OCI-LY1 (cell line): ENCODE data around the gene PCGF3.

Experiments used
- CTCF ChIP-seq: fragments of 200-600 bp; sonication (generic), shearing (Covaris generic); IDR thresholded peaks from 2 replicates; pipeline ENCODE4 v1.5.1; 2017; ENCODE audit warnings: mild to moderate bottlenecking, antibody characterized with exemption, low read length, moderate library complexity, mixed read lengths
- EZH2 ChIP-seq: fragments of 200-600 bp; sonication (generic), shearing (Covaris generic); IDR thresholded peaks from 2 replicates; pipeline ENCODE4 v1.8.0; 2017; ENCODE audit warnings: borderline replicate concordance, mixed run types, mild to moderate bottlenecking, antibody characterized with exemption, low read length, moderate library complexity, mixed read lengths

GRCh38 chr4:725391-726234 is 20.0 kb downstream of the PCGF3 start:
- TF ChIP-seq EZH2, result no peak
- TF ChIP-seq CTCF, result no peak
